Measurements from ENCODE around the gene TSSK2. TPM values are rescaled to one million over a fixed set of nuclear protein-coding genes. Genes with fewer than 3 reads are reported as not detected.

The TSSK2 gene
- total RNA-seq, 4 donors from 2014 or later: 0.59 to 0.94 (median 0.78) TPM; not detected in 1

GRCh38 chr22:19176732-19177131 is 45.6 kb downstream of the TSSK2 start:
- no peak for DNase-seq
- Histone ChIP-seq H3K9me3 (no peaks in the 10 kb centered on the region), H3K4me1 (peaks cover 20 to 65% of the 10 kb centered on the region in 2 donors), H3K4me3 (replicated peaks in 1 of 3) (no peak overlapping the region), H3K27me3 (no peaks in the 10 kb centered on the region), H3K27ac (no peak overlapping the region), H3K36me3 (no peaks in the 10 kb centered on the region)
- no peak for TF ChIP-seq CTCF (IDR thresholded peaks at IDR 0.05)
- no peak for TF ChIP-seq POLR2A (IDR thresholded peaks at IDR 0.05)
- intact Hi-C loops (cut with DNase I): loop anchor here (5.0 kb wide), 2 partner anchors 116 to 256 kb away; partner anchors contain the start of genes CLTCL1, HIRA and MRPL40
- WGBS, 2 donors: 92 to 99% methylated on average over 6 to 9 of the region's 12 CpGs

- H3K4me1 ChIP-seq: peaks cover 16 to 63% of the 10 kb centered on the region in 2 donors
- 45 to 62% methylated on average over 25 to 28 of the region's 55 CpGs for WGBS, 2 donors
- TF ChIP-seq POLR2A (IDR thresholded peaks at IDR 0.05): no peak
- TF ChIP-seq CTCF (IDR thresholded peaks at IDR 0.05): no peak
- H3K27ac ChIP-seq: peak overlapping the region in 2 of 3 donors; percentile 66 to 86
- H3K27me3 ChIP-seq: no peaks in the 10 kb centered on the region
- no peaks in the 10 kb centered on the region for H3K9me3 ChIP-seq
- peak overlapping the region; percentile 77 to 92 (median 82) for H3K4me3 ChIP-seq (replicated peaks in 1 of 3)
- no peak for DNase-seq
- H3K36me3 ChIP-seq: no peaks in the 10 kb centered on the region
- intact Hi-C loops (cut with DNase I): loop anchor here (5.0 kb wide), 2 partner anchors 115 to 255 kb away; partner anchors contain the start of genes CLTCL1, HIRA and MRPL40
These were observed 46.3 kb downstream of the TSSK2 start for GRCh38 chr22:19177164-19178064.

- Histone ChIP-seq H3K36me3 (no peaks in the 10 kb centered on the region), H3K4me1 (peaks cover 14 to 58% of the 10 kb centered on the region in 2 donors), H3K27ac (peak overlapping the region; percentile 66 to 86 (median 76)), H3K9me3 (no peaks in the 10 kb centered on the region), H3K4me3 (replicated peaks in 1 of 3) (peak overlapping the region; percentile 77 to 92 (median 82)), H3K27me3 (no peaks in the 10 kb centered on the region)
- TF ChIP-seq CTCF (IDR thresholded peaks at IDR 0.05) (peak in 1 of 6 experiments; percentile 10), POLR2A (IDR thresholded peaks at IDR 0.05) (no peak)
- 0% methylated on average over 12 of the region's 80 CpGs; no CpG with 5 or more reads in 1 of the 2 donors for WGBS, 2 donors
- DNase-seq: peak; percentile 57 to 63
- intact Hi-C loops (cut with DNase I): loop anchor here (5.0 kb wide), 2 partner anchors 114 to 254 kb away; partner anchors contain the start of genes CLTCL1, HIRA and MRPL40
These were observed 47.1 kb downstream of the TSSK2 start for GRCh38 chr22:19178065-19178656.

- intact Hi-C loops (cut with DNase I): loop anchor here (5.0 kb wide), 2 partner anchors 113 to 253 kb away; partner anchors contain the start of genes CLTCL1, HIRA and MRPL40
- no peaks in the 10 kb centered on the region for H3K9me3 ChIP-seq
- TF ChIP-seq CTCF (IDR thresholded peaks at IDR 0.05): no peak
- peak; percentile 41 to 81 for TF ChIP-seq POLR2A (IDR thresholded peaks at IDR 0.05)
- DNase-seq: peak; percentile 92
- 2 to 4% methylated on average over 8 to 13 of the region's 86 CpGs for WGBS, 2 donors
- H3K27me3 ChIP-seq: no peaks in the 10 kb centered on the region
- H3K4me3 ChIP-seq (replicated peaks in 1 of 3): peak within 1 kb of the TSS; percentile 77 to 92 (median 82)
- peak within 1 kb of the TSS; percentile 66 to 86 (median 76) for H3K27ac ChIP-seq
- H3K36me3 ChIP-seq: no peaks in the 10 kb centered on the region
- H3K4me1 ChIP-seq: peaks cover 14 to 51% of the 10 kb centered on the region in 2 donors
These were observed 47.8 kb downstream of the TSSK2 start, which contains the start of gene SLC25A1 for GRCh38 chr22:19178657-19179496. SLC25A1 (minus strand) TSS chr22:19178736; CDS start chr22:19178673, 63 bp downstream.

Measured in thyroid gland (tissue), 4 donors.